HepG2 (cell line): ENCODE data around the gene ANKRD55. TPM values are rescaled to one million over a fixed set of nuclear protein-coding genes. Genes with fewer than 3 reads are reported as not detected.

Source experiments
- CEBPG ChIP-seq: IDR thresholded peaks from 2 replicates; pipeline ENCODE4 v1.6.1; 2016
- DNMT3B ChIP-seq: conservative IDR thresholded peaks from 2 replicates; pipeline ENCODE4 v1.6.1; 2016; ENCODE audit warnings: missing biosample characterization, control low read depth
- GABPA ChIP-seq, 2 experiments: IDR thresholded peaks; 2 replicates each; pipeline ENCODE4 v1.6.1; 2011 to 2016; ENCODE audit warnings: low read depth in 2 of 2, low read length in 1 of 2, missing biosample characterization in 1 of 2, missing genetic modification characterization in 1 of 2
- KLF15 ChIP-seq: sonication (generic); formaldehyde crosslinking; IDR thresholded peaks from 2 replicates; pipeline ENCODE4 v1.8.1; 2023; ENCODE audit warnings: borderline replicate concordance, mild to moderate bottlenecking, inconsistent platforms, missing genetic modification reagents, mixed read lengths
- NPAS2 ChIP-seq: sonication (generic); formaldehyde crosslinking; IDR thresholded peaks from 2 replicates; pipeline ENCODE4 v1.8.0; 2022; ENCODE audit warnings: mild to moderate bottlenecking, missing genetic modification reagents, borderline replicate concordance
- SMAD3 ChIP-seq: sonication (generic); formaldehyde crosslinking; IDR thresholded peaks from 2 replicates; pipeline ENCODE4 v1.4.0; 2020; ENCODE audit warnings: missing genetic modification reagents
- ZBTB1 ChIP-seq: sonication (generic); formaldehyde crosslinking; IDR thresholded peaks from 2 replicates; pipeline ENCODE4 v1.4.0; 2020; ENCODE audit warnings: missing genetic modification reagents, borderline replicate concordance
- ZNF543 ChIP-seq: sonication (generic); formaldehyde crosslinking; IDR thresholded peaks from 2 replicates; pipeline ENCODE4 v1.4.0; 2020; ENCODE audit warnings: mild to moderate bottlenecking, missing genetic modification reagents
- ZSCAN21 ChIP-seq: sonication (generic); formaldehyde crosslinking; IDR thresholded peaks from 2 replicates; pipeline ENCODE4 v1.8.0; 2022; ENCODE audit warnings: mild to moderate bottlenecking, missing genetic modification reagents, moderate library complexity, borderline replicate concordance
- ZSCAN25 ChIP-seq: sonication (generic); formaldehyde crosslinking; IDR thresholded peaks from 2 replicates; pipeline ENCODE4 v1.8.0; 2022; ENCODE audit warnings: mild to moderate bottlenecking, missing genetic modification reagents
- polyA plus RNA-seq, 8 experiments: library from polyadenylated mRNA; depleted of rRNA in 3 of 8; stranded (reverse) in 7 of 8; unstranded in 1 of 8; fragments of >200 nt; fragmentation: Illumina TruSeq in 4 of 8; extraction: Trizol in 4 of 8; gene quantifications; 2 replicates each; pipeline versions ENCODE4 v1.2.1 to v1.2.3, GENCODE V29; 2011 to 2016; ENCODE audit warnings: low read depth in 4 of 8, missing spikeins in 1 of 8, mixed read lengths in 1 of 8; ENCODE audit not compliant: insufficient read depth in 1 of 8
- total RNA-seq, 5 experiments: library from RNA; depleted of rRNA; stranded (reverse); fragments of >200 nt; fragmentation: Illumina TruSeq; extraction: Trizol; gene quantifications; 2 replicates each; pipeline ENCODE4 v1.2.3, GENCODE V29; 2016; ENCODE audit warnings: low read depth in 1 of 5
- TF ChIP-seq, protein P1 (sequence below): sonication (generic); formaldehyde crosslinking; conservative IDR thresholded peaks from 2 replicates; pipeline ENCODE4 v1.4.0; 2020; ENCODE audit warnings: mild to moderate bottlenecking, missing genetic modification reagents, moderate library complexity
- TF ChIP-seq, protein P2 (sequence below): IDR thresholded peaks from 2 replicates; pipeline ENCODE4 v1.6.1; 2018; ENCODE audit warnings: missing genetic modification reagents, mild to moderate bottlenecking, missing compliant biosample characterization
- TF ChIP-seq, protein P3 (sequence below): sonication (generic); formaldehyde crosslinking; IDR thresholded peaks from 2 replicates; pipeline ENCODE4 v1.5.0; 2020; ENCODE audit warnings: mild to moderate bottlenecking, missing genetic modification reagents, borderline replicate concordance
- TF ChIP-seq, protein P4 (sequence below): sonication (generic); formaldehyde crosslinking; IDR thresholded peaks from 2 replicates; pipeline ENCODE4 v1.8.1; 2023; ENCODE audit warnings: mild to moderate bottlenecking, inconsistent platforms, moderate library complexity, missing genetic modification reagents, borderline replicate concordance
- TF ChIP-seq, protein P5 (sequence below), 2 experiments: sonication (generic) in 1 of 2; formaldehyde crosslinking in 1 of 2; IDR thresholded peaks; 2 replicates each; pipeline versions ENCODE4 v1.4.0 to v1.6.1; 2018 to 2020; ENCODE audit warnings: missing genetic modification reagents in 2 of 2, borderline replicate concordance in 1 of 2, low read depth in 1 of 2, mild to moderate bottlenecking in 1 of 2, missing biosample characterization in 1 of 2

ANKRD55 gene
- total and polyA plus RNA-seq, 2 of the 13 experiments (the other 11 are each of a cell fraction or from before 2014, with no cell fraction given) = 0.11 to 0.28 TPM

DNA sequence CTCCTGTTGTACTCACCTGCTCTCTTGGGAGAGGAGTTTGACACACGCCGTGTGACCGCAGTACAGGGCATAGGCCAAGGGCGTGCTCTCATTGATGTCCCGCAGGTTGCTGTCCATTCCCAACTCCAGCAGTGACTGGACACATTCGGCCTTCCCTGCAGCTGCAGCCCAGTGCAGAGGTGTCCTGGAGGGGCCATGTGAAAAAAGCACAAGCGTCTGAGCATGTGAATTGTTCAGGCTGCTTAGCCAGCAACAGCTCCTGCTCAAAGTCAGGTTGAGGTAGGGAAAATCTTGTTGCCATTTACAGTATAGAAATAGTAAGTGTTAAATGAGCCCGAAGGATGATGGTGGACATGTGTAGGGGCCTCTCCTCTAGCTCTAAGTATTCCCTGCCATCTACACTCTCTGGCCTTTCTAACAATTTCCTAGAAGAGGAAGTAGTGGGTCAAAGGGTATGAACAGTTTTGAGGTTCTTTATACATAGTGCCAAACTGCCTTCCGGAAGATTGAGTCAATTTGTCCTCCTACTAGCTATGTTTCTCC lies 116.5 kb downstream of the ANKRD55 start (continued):
- TF ChIP-seq, protein P1, sequence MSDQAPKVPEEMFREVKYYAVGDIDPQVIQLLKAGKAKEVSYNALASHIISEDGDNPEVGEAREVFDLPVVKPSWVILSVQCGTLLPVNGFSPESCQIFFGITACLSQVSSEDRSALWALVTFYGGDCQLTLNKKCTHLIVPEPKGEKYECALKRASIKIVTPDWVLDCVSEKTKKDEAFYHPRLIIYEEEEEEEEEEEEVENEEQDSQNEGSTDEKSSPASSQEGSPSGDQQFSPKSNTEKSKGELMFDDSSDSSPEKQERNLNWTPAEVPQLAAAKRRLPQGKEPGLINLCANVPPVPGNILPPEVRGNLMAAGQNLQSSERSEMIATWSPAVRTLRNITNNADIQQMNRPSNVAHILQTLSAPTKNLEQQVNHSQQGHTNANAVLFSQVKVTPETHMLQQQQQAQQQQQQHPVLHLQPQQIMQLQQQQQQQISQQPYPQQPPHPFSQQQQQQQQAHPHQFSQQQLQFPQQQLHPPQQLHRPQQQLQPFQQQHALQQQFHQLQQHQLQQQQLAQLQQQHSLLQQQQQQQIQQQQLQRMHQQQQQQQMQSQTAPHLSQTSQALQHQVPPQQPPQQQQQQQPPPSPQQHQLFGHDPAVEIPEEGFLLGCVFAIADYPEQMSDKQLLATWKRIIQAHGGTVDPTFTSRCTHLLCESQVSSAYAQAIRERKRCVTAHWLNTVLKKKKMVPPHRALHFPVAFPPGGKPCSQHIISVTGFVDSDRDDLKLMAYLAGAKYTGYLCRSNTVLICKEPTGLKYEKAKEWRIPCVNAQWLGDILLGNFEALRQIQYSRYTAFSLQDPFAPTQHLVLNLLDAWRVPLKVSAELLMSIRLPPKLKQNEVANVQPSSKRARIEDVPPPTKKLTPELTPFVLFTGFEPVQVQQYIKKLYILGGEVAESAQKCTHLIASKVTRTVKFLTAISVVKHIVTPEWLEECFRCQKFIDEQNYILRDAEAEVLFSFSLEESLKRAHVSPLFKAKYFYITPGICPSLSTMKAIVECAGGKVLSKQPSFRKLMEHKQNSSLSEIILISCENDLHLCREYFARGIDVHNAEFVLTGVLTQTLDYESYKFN (CRISPR knock-in tag) = peak; percentile 86
- no peak for TF ChIP-seq NPAS2 (CRISPR knock-in tag)
- TF ChIP-seq ZSCAN21 (CRISPR knock-in tag) = peak; percentile 38; the same call in 1 of the 2 replicates
- 0 out of 2 replicates have a peak, but pooled peaks have one; percentile 50 for TF ChIP-seq ZNF543 (CRISPR knock-in tag)
- TF ChIP-seq, protein P2, sequence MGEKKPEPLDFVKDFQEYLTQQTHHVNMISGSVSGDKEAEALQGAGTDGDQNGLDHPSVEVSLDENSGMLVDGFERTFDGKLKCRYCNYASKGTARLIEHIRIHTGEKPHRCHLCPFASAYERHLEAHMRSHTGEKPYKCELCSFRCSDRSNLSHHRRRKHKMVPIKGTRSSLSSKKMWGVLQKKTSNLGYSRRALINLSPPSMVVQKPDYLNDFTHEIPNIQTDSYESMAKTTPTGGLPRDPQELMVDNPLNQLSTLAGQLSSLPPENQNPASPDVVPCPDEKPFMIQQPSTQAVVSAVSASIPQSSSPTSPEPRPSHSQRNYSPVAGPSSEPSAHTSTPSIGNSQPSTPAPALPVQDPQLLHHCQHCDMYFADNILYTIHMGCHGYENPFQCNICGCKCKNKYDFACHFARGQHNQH (CRISPR knock-in tag) = peak; percentile 81; the same call in 1 of the 2 replicates
- TF ChIP-seq, protein P3, sequence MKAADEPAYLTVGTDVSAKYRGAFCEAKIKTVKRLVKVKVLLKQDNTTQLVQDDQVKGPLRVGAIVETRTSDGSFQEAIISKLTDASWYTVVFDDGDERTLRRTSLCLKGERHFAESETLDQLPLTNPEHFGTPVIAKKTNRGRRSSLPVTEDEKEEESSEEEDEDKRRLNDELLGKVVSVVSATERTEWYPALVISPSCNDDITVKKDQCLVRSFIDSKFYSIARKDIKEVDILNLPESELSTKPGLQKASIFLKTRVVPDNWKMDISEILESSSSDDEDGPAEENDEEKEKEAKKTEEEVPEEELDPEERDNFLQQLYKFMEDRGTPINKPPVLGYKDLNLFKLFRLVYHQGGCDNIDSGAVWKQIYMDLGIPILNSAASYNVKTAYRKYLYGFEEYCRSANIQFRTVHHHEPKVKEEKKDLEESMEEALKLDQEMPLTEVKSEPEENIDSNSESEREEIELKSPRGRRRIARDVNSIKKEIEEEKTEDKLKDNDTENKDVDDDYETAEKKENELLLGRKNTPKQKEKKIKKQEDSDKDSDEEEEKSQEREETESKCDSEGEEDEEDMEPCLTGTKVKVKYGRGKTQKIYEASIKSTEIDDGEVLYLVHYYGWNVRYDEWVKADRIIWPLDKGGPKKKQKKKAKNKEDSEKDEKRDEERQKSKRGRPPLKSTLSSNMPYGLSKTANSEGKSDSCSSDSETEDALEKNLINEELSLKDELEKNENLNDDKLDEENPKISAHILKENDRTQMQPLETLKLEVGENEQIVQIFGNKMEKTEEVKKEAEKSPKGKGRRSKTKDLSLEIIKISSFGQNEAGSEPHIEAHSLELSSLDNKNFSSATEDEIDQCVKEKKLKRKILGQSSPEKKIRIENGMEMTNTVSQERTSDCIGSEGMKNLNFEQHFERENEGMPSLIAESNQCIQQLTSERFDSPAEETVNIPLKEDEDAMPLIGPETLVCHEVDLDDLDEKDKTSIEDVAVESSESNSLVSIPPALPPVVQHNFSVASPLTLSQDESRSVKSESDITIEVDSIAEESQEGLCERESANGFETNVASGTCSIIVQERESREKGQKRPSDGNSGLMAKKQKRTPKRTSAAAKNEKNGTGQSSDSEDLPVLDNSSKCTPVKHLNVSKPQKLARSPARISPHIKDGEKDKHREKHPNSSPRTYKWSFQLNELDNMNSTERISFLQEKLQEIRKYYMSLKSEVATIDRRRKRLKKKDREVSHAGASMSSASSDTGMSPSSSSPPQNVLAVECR (CRISPR knock-in tag) = peak; percentile 78; the same call in 1 of the 2 replicates
- no peak for TF ChIP-seq KLF15
- TF ChIP-seq ZSCAN25 (CRISPR knock-in tag) = peak; percentile 71
- TF ChIP-seq SMAD3 (CRISPR knock-in tag) = peak; percentile 69; the same call in 1 of the 2 replicates
- TF ChIP-seq ZBTB1 = no peak
- TF ChIP-seq GABPA (IDR thresholded peaks at IDR 0.05; ENCODE audit: low read depth, low read length) = no peak
- peak; percentile 13; the same call in 1 of the 2 replicates for TF ChIP-seq GABPA (CRISPR knock-in tag; IDR thresholded peaks at IDR 0.05; ENCODE audit: low read depth)
- TF ChIP-seq, protein P4, sequence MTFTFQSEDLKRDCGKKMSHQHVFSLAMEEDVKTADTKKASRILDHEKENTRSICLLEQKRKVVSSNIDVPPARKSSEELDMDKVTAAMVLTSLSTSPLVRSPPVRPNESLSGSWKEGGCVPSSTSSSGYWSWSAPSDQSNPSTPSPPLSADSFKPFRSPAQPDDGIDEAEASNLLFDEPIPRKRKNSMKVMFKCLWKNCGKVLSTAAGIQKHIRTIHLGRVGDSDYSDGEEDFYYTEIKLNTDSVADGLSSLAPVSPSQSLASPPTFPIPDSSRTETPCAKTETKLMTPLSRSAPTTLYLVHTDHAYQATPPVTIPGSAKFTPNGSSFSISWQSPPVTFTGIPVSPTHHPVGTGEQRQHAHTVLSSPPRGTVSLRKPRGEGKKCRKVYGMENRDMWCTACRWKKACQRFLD (CRISPR knock-in tag) = no peak
- TF ChIP-seq, protein P5, sequence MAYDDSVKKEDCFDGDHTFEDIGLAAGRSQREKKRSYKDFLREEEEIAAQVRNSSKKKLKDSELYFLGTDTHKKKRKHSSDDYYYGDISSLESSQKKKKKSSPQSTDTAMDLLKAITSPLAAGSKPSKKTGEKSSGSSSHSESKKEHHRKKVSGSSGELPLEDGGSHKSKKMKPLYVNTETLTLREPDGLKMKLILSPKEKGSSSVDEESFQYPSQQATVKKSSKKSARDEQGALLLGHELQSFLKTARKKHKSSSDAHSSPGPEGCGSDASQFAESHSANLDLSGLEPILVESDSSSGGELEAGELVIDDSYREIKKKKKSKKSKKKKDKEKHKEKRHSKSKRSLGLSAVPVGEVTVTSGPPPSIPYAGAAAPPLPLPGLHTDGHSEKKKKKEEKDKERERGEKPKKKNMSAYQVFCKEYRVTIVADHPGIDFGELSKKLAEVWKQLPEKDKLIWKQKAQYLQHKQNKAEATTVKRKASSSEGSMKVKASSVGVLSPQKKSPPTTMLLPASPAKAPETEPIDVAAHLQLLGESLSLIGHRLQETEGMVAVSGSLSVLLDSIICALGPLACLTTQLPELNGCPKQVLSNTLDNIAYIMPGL (CRISPR knock-in tag; IDR thresholded peaks at IDR 0.05; ENCODE audit: borderline replicate concordance in 1 of 2, low read depth in 1 of 2) = 0 out of 4 replicates have a peak, but pooled peaks of 1 of the 2 experiments have one; percentile 34
- 0 out of 2 replicates have a peak, but pooled peaks have one; percentile 63 for TF ChIP-seq DNMT3B (CRISPR knock-in tag)
- TF ChIP-seq CEBPG (CRISPR knock-in tag) = peak; percentile 32; the same call in 1 of the 2 replicates
